HG03571 (cell line): ENCODE results near the gene PCMT1.
"Not testable (repeated sequence)": the region's sequence is repeated elsewhere in the genome, so short reads cannot be mapped to it uniquely, and the experiment has no call there.

ENCODE experiments used
- ATAC-seq: cut with Tn5 transposase; IDR thresholded peaks from one replicate; pipeline ENCODE4 v1.9.1; 2021; ENCODE audit not compliant: unreplicated experiment

The PCMT1 gene

DNA sequence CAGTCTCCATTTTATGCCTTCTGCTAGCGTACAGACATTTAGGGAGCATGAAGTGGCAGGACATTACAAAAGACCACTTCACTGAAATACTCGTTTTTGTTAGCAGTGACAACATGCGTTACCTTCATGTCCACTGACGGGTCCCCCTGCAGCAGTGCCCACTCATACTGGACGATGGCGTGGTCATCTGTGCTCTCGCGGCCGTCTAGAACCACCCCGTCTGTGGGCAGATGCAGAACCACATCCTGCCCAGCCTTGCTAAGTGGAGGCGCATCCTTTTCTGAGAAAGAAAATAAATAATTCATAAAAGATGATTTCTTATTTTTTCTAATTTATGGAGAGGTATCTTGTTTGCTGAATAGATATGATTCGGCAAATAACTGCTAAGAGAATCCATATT is 103.3 kb downstream of the PCMT1 start:
- ATAC-seq = no peak

DNA sequence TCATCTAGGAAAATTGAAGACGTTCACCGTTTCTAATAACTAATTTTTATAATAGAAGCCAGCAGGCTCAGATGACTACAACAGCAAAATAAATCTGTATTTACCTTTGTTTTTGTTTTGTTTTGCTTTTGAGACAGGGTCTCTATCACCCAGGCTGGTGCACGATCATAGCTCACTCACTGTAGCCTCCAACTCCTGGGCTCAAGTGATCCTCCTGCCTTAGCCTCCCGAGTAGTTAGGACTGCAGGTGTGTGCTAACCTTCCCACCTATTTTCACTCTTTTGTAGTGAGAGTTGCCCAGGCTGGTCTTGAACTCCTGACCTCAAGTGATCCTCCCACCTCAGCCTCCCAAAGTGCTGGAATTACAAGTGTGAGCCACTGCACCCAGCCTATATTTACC is 104.5 kb downstream of the PCMT1 start:
- not testable (repeated sequence) for ATAC-seq

DNA sequence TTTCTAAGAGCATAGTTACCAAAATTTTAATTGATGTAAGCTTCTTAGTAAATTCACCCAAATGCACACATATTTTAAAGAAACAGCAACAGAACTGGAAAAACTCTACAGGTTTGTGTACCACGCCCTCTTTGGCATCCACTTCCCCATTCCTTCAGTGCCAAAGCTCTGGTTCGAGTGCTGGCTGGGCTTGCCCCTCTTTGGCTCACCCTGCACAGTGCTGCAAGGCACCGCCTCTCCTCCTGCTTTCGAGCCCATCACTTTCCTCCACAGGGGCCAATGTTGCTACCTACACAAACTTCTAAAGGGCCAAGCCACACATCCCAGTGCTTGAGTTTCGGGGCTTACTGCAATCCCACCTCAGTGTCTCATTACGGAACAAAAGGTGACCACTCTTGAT is 105.0 kb downstream of the PCMT1 start:
- no peak for ATAC-seq

DNA sequence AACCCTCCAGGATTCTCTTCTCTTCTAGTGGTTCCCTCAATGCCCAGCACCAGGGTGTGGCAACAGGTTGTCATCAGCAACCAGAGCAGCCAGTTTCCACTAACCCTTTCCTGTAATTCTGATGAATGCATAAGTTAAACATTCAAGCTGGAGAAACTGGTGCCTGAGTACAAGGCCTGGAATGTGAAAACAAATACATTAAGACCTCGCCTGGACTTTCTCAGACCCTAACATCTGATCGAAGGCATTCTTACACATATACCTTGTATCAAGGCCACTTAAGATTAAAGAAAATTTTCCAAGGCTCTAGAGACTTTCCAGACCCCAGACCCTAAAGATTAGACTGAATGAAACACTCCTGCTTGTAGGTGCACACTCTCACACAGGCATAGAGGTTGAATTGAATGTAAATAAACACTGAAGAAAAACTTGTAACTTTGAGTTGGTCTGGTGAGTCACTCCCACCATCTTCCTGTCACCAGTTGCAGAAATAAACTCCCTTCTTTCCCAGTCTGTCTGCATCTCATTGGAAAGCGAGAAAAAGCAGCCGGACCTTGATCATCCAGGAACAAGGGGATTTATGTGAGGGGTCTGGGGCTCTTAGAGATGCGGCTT is 105.6 kb downstream of the PCMT1 start:
- no peak for ATAC-seq

DNA sequence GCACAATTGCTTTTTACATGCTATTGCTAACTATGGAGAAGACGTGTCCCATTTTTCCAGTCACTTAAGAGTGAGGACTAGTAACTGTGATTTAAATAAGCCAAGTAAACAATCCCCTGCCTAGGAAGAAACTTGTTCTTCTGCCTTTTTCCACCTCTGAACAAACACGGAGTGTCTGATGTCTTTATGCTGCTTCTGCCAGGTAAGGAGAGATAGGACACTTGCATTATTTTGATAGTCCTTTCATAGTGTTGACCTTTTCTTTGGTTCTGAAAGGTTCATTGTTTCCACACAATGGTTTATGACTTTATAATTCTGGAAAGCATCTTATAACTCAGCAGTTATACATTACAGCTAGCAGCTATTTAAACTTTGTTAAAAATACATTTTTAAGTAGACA is 106.2 kb downstream of the PCMT1 start:
- no peak for ATAC-seq

DNA sequence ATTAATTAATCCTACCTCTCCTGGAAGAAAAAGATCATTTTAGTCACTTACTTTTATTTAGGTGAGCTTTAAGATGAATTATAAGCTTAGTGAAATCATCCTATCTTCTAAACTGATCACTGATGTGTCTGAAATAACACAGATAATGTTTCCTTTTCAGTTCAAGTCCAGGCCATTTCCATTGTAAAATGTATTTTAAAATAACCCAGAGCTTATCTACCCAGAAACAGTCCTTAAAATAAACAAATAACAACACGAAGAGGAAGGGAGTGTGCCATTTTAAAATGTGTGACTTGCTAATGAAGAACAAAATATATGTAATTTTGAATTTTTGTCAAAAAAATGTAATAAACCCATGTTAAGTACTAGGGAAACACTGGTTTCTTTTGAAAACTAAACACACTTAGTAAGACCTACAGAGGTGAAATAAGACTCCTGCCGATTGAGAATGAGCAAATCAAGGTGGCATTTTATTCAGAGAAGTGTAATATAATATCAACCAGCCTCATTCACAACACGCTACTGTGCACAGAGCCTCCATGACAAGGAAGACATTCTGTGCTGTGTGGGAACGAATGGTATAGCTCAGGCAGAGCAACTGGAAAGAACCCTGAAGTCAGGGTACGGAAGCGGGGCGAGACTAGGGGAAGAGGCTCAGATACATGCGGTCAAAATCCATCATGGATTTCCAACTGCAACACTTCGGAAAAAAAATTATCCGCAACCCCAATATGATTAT is 106.9 kb downstream of the PCMT1 start:
- ATAC-seq = no peak

DNA sequence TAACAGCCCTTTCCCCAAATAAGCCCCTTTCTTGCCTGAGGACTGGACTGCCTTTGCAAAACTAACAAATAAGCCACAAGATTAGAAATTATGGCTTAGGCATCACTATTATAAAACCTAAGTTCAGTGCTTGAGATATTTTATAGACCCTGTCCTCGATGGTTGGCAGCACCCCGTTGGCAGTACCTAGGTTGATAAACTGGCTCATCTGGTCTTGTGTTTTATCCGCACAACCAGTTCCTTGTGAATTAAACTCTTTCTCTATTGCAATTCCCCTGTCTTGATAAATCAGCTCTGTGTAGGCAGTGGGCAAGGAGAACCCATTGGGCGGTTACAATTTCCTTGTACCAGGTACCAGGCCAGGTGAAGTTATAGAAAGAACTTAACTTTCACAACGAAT is 108.0 kb downstream of the PCMT1 start:
- no peak for ATAC-seq

DNA sequence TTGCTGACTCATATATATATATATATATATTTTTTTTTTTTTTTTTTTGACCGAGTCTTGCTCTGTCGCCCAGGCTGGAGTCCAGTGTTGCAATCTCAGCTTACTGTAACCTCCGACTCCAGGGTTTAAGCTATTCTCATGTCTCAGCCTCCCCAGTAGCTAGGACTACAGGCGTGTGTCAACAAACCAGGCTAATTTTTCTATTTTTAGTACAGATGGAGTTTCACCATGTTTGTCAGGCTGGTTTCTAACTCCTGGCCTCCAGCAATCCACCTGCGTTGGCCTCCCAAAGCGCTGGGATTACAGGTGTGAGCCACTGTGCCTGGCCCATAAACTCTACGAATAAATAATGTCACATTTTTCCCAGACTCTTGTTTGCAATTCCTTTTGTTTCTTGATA is 109.8 kb downstream of the PCMT1 start:
- ATAC-seq = no peak

DNA sequence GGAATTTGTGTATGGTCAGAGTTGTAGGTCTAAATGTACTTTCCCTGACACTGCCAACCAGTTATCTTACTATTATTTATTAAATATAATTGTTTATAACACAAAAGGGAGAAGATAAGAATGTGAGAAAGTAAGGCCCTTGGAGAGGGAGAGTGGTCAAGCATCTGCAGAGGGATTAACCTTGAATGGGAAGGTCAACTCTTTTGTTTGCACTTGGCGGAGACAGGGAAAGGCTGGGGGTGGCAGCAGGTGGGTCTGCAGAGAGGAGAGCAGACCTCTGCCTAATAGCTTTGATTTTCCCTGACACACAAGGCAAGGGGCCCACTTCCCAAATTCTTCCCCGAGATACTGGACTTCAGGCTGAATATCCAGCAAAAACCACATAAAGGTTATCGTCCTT is 110.4 kb downstream of the PCMT1 start:
- no peak for ATAC-seq

DNA sequence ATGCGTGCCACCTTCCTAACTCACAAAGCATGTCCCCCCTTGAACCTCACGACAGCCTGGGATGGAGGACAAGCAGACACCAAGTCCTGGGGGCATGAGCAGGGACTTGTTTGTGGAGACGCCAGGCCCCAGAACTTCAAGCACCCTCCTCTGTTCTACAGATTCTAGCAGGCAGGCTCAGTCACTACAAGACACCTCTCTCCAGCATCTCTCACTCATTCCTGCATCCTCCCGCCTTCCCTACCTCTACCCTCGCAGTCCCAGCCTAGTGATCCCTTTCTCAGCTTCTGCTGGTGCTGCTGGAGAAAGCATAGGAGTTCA is 110.9 kb downstream of the PCMT1 start:
- ATAC-seq = no peak
